Loucy (cell line): ENCODE data around the gene CASP5.

Experiments
- H2AFZ ChIP-seq: fragments of 200-600 bp; sonication (generic); 2 replicates; pipeline ENCODE4 v1.6.0; 2016; ENCODE audit warnings: antibody characterized with exemption, mild to moderate bottlenecking, low read length, moderate library complexity
- H3F3A ChIP-seq: fragments of 200-600 bp; 2 replicates; pipeline ENCODE4 v1.6.0; 2016; ENCODE audit warnings: antibody characterized with exemption, low read depth, mild to moderate bottlenecking
- H3K27me3 ChIP-seq: fragments of 200-600 bp; sonication (generic); 2 replicates; pipeline ENCODE4 v1.6.1; 2014; ENCODE audit warnings: low read length, mild to moderate bottlenecking; ENCODE audit not compliant: insufficient read depth, poor library complexity, severe bottlenecking
- H3K36me3 ChIP-seq: fragments of 200-600 bp; sonication (generic); 2 replicates; pipeline ENCODE4 v1.6.1; 2016; ENCODE audit warnings: low read length; ENCODE audit not compliant: insufficient read depth
- H3K4me1 ChIP-seq: fragments of 200-600 bp; sonication (generic); 2 replicates; pipeline ENCODE4 v1.5.1; 2014; ENCODE audit warnings: low read length, mild to moderate bottlenecking; ENCODE audit not compliant: insufficient read depth, poor library complexity, severe bottlenecking
- H3K4me2 ChIP-seq: fragments of 200-600 bp; sonication (generic); 2 replicates; pipeline ENCODE4 v1.6.0; 2014; ENCODE audit warnings: antibody characterized with exemption, low read length, low read depth, mild to moderate bottlenecking; ENCODE audit not compliant: poor library complexity, severe bottlenecking
- H3K4me3 ChIP-seq: fragments of 200-600 bp; sonication (generic); 2 replicates; pipeline ENCODE4 v1.5.1; 2014; ENCODE audit warnings: low read length, mild to moderate bottlenecking, mixed read lengths; ENCODE audit not compliant: poor library complexity, severe bottlenecking
- H3K79me2 ChIP-seq: fragments of 200-600 bp; sonication (generic); 2 replicates; pipeline ENCODE4 v1.6.1; 2014; ENCODE audit warnings: low read length; ENCODE audit not compliant: insufficient read depth
- H3K9ac ChIP-seq: fragments of 200-600 bp; sonication (generic); 2 replicates; pipeline ENCODE4 v1.6.0; 2014; ENCODE audit warnings: mild to moderate bottlenecking, low read depth, low read length, moderate library complexity; ENCODE audit not compliant: poor library complexity, severe bottlenecking
- H3K9me2 ChIP-seq: fragments of 200-600 bp; sonication (generic); replicated peaks from 2 replicates; pipeline ENCODE4 v1.6.1; 2016; ENCODE audit warnings: low read depth, low read length, mixed read lengths
- H3K9me3 ChIP-seq: fragments of 200-600 bp; sonication (generic); 2 replicates; pipeline ENCODE4 v1.6.1; 2014; ENCODE audit warnings: mild to moderate bottlenecking, antibody characterized with exemption, low read length, low read depth; ENCODE audit not compliant: insufficient read depth
- H4K20me1 ChIP-seq: fragments of 200-600 bp; sonication (generic); 2 replicates; pipeline ENCODE4 v1.6.0; 2014; ENCODE audit warnings: antibody characterized with exemption, low read length, mild to moderate bottlenecking; ENCODE audit not compliant: insufficient read depth, poor library complexity, severe bottlenecking
- EZH2phosphoT487 ChIP-seq: fragments of 200-600 bp; IDR thresholded peaks from 2 replicates; pipeline ENCODE4 v1.6.1; 2018; ENCODE audit warnings: antibody characterized with exemption, mild to moderate bottlenecking, moderate library complexity, borderline replicate concordance
- TF ChIP-seq, protein P1 (sequence below): fragments of 200-600 bp; sonication (generic); conservative IDR thresholded peaks from 2 replicates; pipeline ENCODE4 v1.5.1; 2014; ENCODE audit warnings: mild to moderate bottlenecking, antibody characterized with exemption, low read length

Gene CASP5

DNA sequence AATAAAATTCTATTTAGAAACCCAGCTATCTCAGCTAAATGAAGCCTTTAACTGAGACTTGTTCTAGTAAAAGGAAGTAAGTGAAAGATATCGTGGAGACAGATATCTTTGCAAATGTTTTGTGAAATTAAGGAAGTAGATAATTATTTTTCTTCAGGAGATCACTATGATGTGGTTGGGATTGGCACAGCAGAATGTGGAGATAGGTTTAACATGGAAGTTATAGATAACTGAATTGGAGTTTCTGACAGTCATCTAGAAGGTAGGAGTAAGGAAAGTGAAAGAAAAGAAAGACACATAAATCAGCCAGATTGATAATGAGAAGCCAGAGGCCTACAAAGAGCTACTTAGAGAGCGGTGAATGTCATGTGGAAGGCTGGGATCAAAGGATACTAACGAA lies 4.7 kb upstream of the CASP5 start:
- no peaks in the 10 kb centered on the region for H3K9me2 ChIP-seq
- H3K9me3 ChIP-seq = no peaks in the 10 kb centered on the region
- no peaks in the 10 kb centered on the region for H3F3A ChIP-seq
- no peaks in the 10 kb centered on the region for H3K27me3 ChIP-seq
- H3K4me1 ChIP-seq = no peaks in the 10 kb centered on the region
- no peak overlapping the region for H3K9ac ChIP-seq
- H4K20me1 ChIP-seq = no peaks in the 10 kb centered on the region
- TF ChIP-seq, protein P1, sequence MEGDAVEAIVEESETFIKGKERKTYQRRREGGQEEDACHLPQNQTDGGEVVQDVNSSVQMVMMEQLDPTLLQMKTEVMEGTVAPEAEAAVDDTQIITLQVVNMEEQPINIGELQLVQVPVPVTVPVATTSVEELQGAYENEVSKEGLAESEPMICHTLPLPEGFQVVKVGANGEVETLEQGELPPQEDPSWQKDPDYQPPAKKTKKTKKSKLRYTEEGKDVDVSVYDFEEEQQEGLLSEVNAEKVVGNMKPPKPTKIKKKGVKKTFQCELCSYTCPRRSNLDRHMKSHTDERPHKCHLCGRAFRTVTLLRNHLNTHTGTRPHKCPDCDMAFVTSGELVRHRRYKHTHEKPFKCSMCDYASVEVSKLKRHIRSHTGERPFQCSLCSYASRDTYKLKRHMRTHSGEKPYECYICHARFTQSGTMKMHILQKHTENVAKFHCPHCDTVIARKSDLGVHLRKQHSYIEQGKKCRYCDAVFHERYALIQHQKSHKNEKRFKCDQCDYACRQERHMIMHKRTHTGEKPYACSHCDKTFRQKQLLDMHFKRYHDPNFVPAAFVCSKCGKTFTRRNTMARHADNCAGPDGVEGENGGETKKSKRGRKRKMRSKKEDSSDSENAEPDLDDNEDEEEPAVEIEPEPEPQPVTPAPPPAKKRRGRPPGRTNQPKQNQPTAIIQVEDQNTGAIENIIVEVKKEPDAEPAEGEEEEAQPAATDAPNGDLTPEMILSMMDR = no peak
- TF ChIP-seq EZH2phosphoT487 = no peak
- H3K4me3 ChIP-seq = peak overlapping the region; percentile 46
- peak overlapping the region; percentile 83 for H2AFZ ChIP-seq
- no peaks in the 10 kb centered on the region for H3K79me2 ChIP-seq
- no peaks in the 10 kb centered on the region for H3K36me3 ChIP-seq
- peak overlapping the region; percentile 64 for H3K4me2 ChIP-seq

DNA sequence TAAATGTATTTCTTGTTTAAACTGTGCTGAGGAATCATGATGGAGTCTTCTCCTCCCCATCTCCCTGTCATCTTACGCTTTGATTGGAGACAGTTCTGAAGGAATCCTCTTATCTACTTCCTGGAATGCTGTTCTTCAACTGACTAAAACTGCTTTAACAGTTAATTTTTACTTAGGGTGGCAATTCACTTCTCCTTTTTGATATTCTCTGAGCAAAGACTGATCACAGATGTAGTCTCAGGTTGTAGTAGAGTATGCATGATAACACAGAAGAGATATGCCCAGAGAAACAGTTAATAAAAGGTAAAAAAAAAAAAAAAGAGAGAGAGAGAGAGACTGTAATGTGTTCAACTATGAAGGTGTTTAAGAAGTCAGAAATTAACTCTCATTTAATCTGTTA lies 1.4 kb upstream of the CASP5 start:
- Histone ChIP-seq H3K9me2 (no peaks in the 10 kb centered on the region), H3F3A (no peaks in the 10 kb centered on the region), H3K27me3 (no peaks in the 10 kb centered on the region), H3K4me3 (no peak overlapping the region), H3K4me2 (no peak overlapping the region), H2AFZ (no peak overlapping the region), H3K9ac (no peak overlapping the region), H4K20me1 (no peaks in the 10 kb centered on the region), H3K36me3 (no peaks in the 10 kb centered on the region), H3K4me1 (no peaks in the 10 kb centered on the region), H3K9me3 (no peaks in the 10 kb centered on the region), H3K79me2 (no peaks in the 10 kb centered on the region)
- TF ChIP-seq, protein P1 = no peak
- TF ChIP-seq EZH2phosphoT487 = no peak

DNA sequence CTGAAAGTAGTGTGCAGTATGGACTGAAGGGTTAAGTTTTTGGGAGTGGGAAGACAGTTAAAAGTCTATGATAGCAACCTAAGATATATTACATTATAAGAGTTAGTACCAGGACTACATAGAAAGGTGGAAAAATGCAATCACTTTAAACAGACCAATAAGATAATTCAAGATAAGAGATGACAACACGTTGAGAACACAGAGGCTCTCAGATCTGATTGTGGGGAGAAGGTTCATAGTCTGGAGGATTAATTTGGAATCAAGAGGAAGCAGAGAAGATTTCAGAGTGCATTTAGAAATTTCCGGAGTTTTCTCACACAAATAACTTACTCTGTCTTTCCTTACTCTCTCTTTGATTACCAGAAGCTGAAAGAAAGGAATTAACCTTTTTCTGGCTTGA lies 441 bp downstream of the CASP5 start:
- Histone ChIP-seq H3K9me2 (no peaks in the 10 kb centered on the region), H2AFZ (peak overlapping the region; percentile 7; the same call in 1 of the 2 replicates), H3K36me3 (no peaks in the 10 kb centered on the region), H3K27me3 (no peaks in the 10 kb centered on the region), H3K4me3 (no peak overlapping the region), H3F3A (no peaks in the 10 kb centered on the region), H3K4me2 (no peak overlapping the region), H3K9ac (no peak overlapping the region), H4K20me1 (no peaks in the 10 kb centered on the region), H3K4me1 (no peaks in the 10 kb centered on the region), H3K9me3 (no peaks in the 10 kb centered on the region), H3K79me2 (no peaks in the 10 kb centered on the region)
- TF ChIP-seq, protein P1 = no peak
- TF ChIP-seq EZH2phosphoT487 = no peak
